KBM-7 (cell line): ENCODE measurements around the gene OBP2B.
"Not testable (repeated sequence)": the region's sequence is repeated elsewhere in the genome, so short reads cannot be mapped to it uniquely, and the experiment has no call there.

ENCODE experiments used
- DNase-seq: peaks from one replicate; pipeline ENCODE4 v3.0.0-alpha.2; 2015
- in situ Hi-C: fragments of 300-500 bp; cut with MboI; formaldehyde crosslinking; loops from 2 replicates; pipeline ENCODE4 v1.14.3; 2020; ENCODE audit warnings: low sequenced_read_pairs, low pct_unique_long_range_greater_than_20kb, mixed read lengths

Gene OBP2B

DNA sequence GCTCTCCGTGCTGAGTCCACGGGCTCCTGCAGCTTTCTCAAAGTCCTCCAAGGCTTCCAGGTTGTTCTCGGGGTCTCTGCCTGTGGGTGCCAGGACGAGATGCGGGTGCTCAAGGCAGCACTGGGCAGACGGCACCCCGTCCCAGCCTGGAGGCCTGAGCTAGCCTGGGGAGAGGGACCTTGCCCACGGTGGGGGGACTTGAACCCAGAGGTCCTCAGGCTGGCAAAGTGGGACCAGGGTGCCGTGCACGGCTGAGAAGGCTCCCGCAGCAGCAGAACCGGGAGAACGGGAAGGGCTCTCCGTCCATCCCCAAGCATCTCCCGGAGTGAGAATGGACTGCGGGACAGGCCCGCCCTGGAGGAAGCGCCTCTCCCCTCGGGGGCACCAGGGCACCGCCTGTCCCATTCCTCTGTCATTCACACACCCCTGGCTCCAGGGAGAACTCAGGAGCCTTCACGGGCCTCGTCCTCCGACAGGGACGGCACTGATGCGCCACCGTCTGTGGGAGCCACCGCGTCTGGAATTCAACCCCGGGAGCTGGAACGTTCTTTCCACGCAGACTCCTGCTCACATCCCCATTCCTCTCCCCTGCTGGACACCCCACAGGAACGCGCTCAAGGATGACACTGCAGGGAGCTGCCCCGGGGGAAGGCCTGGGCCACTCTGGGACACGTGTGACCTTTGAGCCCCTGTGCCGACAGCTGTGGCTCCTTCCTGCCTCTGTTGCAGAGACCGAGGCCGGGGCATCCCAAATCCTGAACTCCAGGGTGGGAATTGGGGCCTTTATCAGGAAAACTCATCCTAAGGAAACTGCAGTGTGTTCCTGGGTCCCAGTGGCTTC lies 16.3 kb upstream of the OBP2B start:
- in situ Hi-C loops = no loop called here
- no peak for DNase-seq

GRCh38 chr9:133224762-133225161 lies 15.7 kb upstream of the OBP2B start:
- in situ Hi-C loops = no loop called here
- DNase-seq = no peak

- DNase-seq, in situ Hi-C loops: not testable (repeated sequence)
Observed at GRCh38 chr9:133223159-133223756, 14.2 kb upstream of the OBP2B start.

GRCh38 chr9:133221994-133222393 lies 12.9 kb upstream of the OBP2B start:
- in situ Hi-C loops, DNase-seq: not testable (repeated sequence)

DNA sequence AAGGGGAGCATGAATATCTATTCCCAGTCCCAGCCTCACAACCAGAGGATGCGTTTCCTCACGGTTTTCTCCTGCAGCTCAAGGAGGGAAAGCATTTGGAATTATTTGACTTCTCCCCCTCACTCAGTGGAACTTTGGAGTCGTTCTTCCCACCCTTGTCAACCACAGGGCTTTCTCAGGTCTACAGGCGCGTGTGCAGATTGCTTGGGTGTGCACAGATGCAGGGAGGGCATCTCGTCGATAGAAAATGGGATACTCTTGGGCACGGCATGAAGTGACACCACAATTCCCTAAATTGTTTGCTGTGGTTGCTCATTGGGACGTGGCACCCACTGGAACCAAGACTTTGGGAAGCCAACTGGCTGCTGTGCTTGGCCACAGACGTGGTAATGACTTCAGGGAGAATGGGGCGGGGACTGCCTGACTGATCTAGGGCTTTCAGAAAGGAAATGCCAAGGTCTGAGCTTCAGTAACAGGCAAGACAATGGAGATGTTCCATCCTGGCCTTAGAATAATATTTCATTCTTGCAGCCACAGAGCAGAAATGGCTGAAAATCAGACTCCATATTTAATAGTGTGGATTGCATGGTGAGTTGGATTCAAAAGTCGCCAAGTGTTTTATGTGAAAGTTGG lies 12.2 kb upstream of the OBP2B start:
- DNase-seq = no peak
- in situ Hi-C loops = no loop called here

GRCh38 chr9:133218049-133218975 lies 9.3 kb upstream of the OBP2B start:
- DNase-seq, in situ Hi-C loops: not testable (repeated sequence)

GRCh38 chr9:133217333-133217988 lies 8.4 kb upstream of the OBP2B start:
- in situ Hi-C loops, DNase-seq: not testable (repeated sequence)

DNA sequence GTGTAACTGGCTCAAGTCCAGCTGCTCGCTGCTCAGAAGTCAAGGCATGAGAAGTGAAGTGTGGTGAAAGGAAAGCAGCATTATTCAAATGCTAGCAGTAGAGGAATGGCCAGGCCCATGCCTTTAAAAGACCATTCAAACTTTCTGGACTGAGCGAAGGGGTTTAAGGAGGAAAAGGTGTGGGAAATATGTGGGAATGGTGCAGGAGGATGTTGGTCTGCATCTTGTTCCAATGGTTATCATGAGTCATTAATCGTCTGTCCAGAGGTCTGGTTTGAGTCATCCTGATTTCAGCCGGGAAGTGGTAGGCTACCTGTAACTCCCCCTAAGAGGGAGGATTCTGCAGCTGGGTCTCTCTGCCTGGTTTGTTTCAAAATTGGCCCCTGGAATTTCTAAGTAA lies 5.2 kb upstream of the OBP2B start:
- in situ Hi-C loops, DNase-seq: not testable (repeated sequence)

DNA sequence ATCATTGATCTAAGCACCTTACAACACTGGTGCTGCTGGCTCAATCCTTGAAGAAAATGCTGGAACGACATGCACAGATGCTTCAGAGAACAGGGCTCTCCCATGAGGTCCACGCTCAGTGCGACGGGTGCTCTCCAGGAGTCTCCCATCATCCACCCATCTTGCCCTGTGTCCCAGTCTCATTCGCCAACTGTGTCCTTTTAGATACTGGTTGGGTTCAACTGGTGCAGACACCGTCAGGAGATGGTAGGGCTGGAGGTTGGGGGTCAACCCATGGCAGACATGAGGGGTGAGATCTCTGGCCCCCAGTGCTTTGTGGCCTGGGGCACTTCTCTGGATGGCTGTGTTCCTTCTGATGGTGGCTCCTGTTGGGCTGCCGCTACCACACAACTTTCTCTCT lies 1.6 kb upstream of the OBP2B start:
- in situ Hi-C loops = no loop called here
- DNase-seq = no peak

DNA sequence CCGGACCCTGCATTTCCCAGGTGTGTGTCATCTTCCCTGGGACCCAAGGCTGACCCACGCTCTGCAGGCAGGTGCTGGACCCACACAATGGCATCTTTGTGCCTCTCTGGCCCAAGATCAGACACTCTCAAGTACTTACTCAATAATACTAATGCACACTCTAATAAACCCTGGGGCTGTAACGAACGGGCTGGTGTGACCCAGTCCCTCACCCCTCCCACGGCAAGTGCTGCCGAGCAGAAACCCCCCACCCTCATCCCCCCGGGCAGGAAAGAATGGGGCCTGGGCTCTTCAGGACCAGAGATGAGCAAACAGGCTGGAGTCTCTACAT lies 1.1 kb upstream of the OBP2B start:
- in situ Hi-C loops = no loop called here
- no peak for DNase-seq

GRCh38 chr9:133209327-133210201 lies 514 bp upstream of the OBP2B start:
- in situ Hi-C loops, DNase-seq: not testable (repeated sequence)

GRCh38 chr9:133208171-133208879 lies 725 bp downstream of the OBP2B start:
- DNase-seq, in situ Hi-C loops: not testable (repeated sequence)

DNA sequence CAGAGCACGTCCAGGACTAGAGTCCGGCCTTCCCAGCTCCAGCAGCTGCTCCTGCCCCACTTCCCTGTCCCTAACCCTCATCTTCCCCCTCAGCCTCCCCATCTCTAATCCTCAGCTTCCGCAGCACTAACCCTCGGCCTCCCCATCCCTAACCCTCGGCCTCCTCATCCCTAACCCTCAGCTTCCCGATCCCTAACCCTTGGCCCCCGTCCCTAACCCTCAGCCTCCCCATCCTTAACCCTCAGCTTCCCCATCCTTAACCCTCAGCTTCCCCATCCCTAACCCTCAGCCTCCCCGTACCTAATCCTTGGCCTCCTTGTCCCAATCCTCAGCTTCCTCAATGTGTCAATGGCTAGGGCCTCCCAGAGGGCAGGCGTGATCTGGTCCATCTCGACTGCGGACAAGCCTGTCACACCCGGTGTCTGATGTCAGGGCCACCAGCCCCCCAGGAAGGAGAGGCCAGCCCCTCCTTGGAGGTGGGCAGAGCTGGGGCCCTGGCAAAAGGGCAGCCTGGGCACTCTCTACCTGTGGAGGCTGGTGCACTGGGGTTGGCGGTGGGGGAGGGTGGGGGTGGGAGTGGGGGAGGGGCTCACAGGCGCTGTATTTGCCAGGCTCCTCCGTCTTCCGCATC lies 1.4 kb downstream of the OBP2B start:
- in situ Hi-C loops = no loop called here
- DNase-seq = no peak

DNA sequence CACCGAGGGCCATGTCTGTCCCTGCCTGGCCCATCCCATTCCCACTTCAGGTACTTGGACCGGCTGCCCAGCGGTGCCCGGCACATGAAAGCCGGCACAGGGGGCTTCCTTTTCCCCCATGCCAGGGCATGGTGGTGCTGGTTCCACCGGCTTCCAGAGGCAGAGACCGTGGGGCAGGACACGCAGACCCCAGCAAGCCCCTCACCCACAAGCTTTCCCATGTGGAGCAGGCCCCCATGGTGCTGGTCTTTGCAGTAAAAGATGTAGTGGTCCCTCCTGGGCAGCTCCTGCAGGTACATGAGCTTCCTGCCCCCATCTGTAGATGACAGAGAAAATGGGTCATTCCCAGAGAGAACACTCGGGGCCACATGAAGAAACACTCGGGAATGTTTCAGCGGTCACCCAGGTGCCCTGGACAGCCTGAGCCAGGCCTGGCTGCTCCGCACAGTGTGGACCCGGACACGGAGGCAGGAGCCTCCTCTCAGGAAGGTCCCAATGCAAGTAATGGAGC lies 2.0 kb downstream of the OBP2B start:
- no peak for DNase-seq
- in situ Hi-C loops = no loop called here

DNA sequence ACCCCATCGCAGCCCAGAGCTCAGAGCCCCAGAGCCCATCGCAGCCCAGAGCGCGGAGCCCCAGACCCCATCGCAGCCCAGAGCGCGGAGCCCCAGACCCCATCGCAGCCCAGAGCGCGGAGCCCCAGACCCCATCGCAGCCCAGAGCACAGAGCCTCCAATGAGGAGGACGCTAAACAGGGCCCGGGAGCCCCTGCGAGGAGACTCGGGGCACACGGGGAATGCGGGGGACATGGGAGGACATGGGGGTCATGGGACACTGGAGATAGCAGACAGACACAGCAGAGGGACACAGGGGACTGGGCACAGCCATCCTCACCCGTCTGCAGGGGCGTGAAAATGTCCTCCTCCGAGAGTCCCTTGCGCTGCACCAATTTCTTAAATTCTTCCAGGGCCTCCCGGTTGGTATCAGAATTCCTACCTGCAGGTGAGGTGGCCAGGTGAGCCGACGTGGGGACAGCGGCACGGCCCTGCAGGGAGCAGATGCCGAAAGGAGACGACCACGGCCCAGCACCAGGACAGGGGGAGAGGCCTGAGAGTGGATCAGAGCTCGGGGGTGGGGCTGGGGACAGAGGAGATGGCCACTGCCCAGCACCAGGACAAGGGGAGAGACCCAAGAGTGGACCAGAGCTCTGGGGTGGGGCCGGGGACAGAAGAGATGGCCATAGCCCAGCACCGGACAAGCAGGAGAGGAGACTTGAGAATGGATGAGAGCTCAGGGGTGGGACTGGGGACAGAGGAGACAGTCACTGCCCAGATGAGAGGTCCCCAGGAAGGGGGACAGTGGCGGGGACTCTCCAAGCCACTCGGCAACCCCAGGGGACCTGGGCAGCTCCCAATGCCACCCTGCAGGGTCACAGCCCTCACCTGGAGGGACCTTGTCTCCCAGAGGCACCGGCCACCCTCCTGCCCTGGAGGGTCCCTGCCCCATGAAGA lies 2.8 kb downstream of the OBP2B start:
- in situ Hi-C loops = no loop called here
- no peak for DNase-seq

GRCh38 chr9:133205481-133205887 lies 3.6 kb downstream of the OBP2B start:
- in situ Hi-C loops, DNase-seq: not testable (repeated sequence)
